Endothelial cell of umbilical vein (primary cell): Measurements from ENCODE around the gene SREBF1. TPM values are rescaled to one million over a fixed set of nuclear protein-coding genes. Genes with fewer than 3 reads are reported as not detected.

Source experiments
- BruUV-seq: library from RNA; stranded (reverse); fragments of 400-500 nt; replicated peaks from 2 replicates; lab custom pipeline; 2021; lab: Mats Ljungman, UMichigan
- CTCF ChIA-PET: fragments of 300-600, 350-600 bp; sonication (Branson Sonifier 250); formaldehyde crosslinking; loops from one replicate; lab custom pipeline; 2021; ENCODE audit warnings: antibody characterized with exemption, inconsistent platforms; lab: Charles Lee
- POLR2A ChIA-PET: fragments of 300-600, 350-600 bp; sonication (Branson Sonifier 250); formaldehyde crosslinking; loops from one replicate; lab custom pipeline; 2021; ENCODE audit warnings: antibody characterized with exemption, inconsistent platforms; lab: Charles Lee
- DNase-seq: peaks from one replicate; pipeline ENCODE4 v3.0.0-alpha.2; 2011; ENCODE audit warnings: low read depth, low spot score
- FAIRE-seq: peaks from 2 replicates; lab custom pipeline; 2011; peaks lifted over from hg19 to GRCh38; lab: Jason Lieb, UNC
- H2AFZ ChIP-seq: 2 replicates; pipeline ENCODE4 v1.6.0; 2012; ENCODE audit warnings: low read depth, low read length, control low read depth, inconsistent platforms
- H3K27ac ChIP-seq: 2 replicates; pipeline ENCODE4 v1.5.1; 2011; ENCODE audit warnings: low read depth, mild to moderate bottlenecking, control low read depth, low read length, moderate library complexity; ENCODE audit not compliant: insufficient read depth
- H3K27me3 ChIP-seq, 2 experiments: 2 replicates each; pipeline versions ENCODE4 v1.6.0 to v1.6.1; 2011; ENCODE audit warnings: low read length in 2 of 2, mixed read lengths in 1 of 2; ENCODE audit not compliant: control insufficient read depth in 2 of 2, insufficient read depth in 2 of 2
- H3K36me3 ChIP-seq, 2 experiments: 2 replicates in 1 of 2; 3 replicates in 1 of 2; pipeline ENCODE4 v1.5.1; 2011; ENCODE audit warnings: low read length in 2 of 2, mild to moderate bottlenecking in 1 of 2, moderate library complexity in 1 of 2; ENCODE audit not compliant: control insufficient read depth in 2 of 2, insufficient read depth in 2 of 2; ENCODE audit errors: extremely low read depth in 1 of 2
- H3K4me1 ChIP-seq: 3 replicates; pipeline ENCODE4 v1.5.1; 2011; ENCODE audit warnings: mild to moderate bottlenecking, low read length; ENCODE audit not compliant: control insufficient read depth, insufficient read depth; ENCODE audit errors: extremely low read depth
- H3K4me2 ChIP-seq: 2 replicates; pipeline ENCODE4 v1.6.1; 2011; ENCODE audit warnings: low read length, control low read depth, mixed read lengths; ENCODE audit not compliant: insufficient read depth
- H3K4me3 ChIP-seq, 3 experiments: fragments of 200-600 bp in 1 of 3; sonication (generic), shearing (Covaris generic) in 1 of 3; replicated peaks in 1 of 3; 2 replicates each; pipeline ENCODE4 v1.5.1; 2011 to 2016; ENCODE audit warnings: control low read depth in 3 of 3, low read length in 3 of 3, mild to moderate bottlenecking in 2 of 3, inconsistent platforms in 1 of 3, low read depth in 1 of 3, moderate library complexity in 1 of 3; ENCODE audit not compliant: insufficient read depth in 1 of 3
- H3K79me2 ChIP-seq: 2 replicates; pipeline ENCODE4 v1.6.0; 2012; ENCODE audit warnings: low read length, inconsistent platforms; ENCODE audit not compliant: control insufficient read depth, insufficient read depth
- H3K9ac ChIP-seq: replicated peaks from 2 replicates; pipeline ENCODE3; 2011; ENCODE audit warnings: low read length, control low read depth; ENCODE audit not compliant: insufficient read depth; ENCODE audit errors: extremely low read depth
- H3K9me1 ChIP-seq: replicated peaks from 3 replicates; pipeline ENCODE4 v1.6.0; 2011; ENCODE audit warnings: mild to moderate bottlenecking, low read length; ENCODE audit not compliant: control insufficient read depth, insufficient read depth; ENCODE audit errors: extremely low read depth
- H3K9me3 ChIP-seq: replicated peaks from 2 replicates; pipeline ENCODE4 v1.5.1; 2012; ENCODE audit warnings: low read length, inconsistent platforms; ENCODE audit not compliant: control insufficient read depth, insufficient read depth
- H4K20me1 ChIP-seq: replicated peaks from 2 replicates; pipeline ENCODE3; 2011; ENCODE audit warnings: mild to moderate bottlenecking, low read length; ENCODE audit not compliant: control insufficient read depth, insufficient read depth; ENCODE audit errors: extremely low read depth
- CTCF ChIP-seq, 2 donors: IDR thresholded peaks; 1 replicate in 1 of 2; 2 replicates in 1 of 2; pipeline ENCODE4 v1.5.1; 2011; ENCODE audit warnings: low read length in 2 of 2, mild to moderate bottlenecking in 2 of 2, moderate library complexity in 2 of 2, control low read depth in 1 of 2, inconsistent platforms in 1 of 2, low read depth in 1 of 2; ENCODE audit not compliant: insufficient read depth in 1 of 2; ENCODE audit errors: extremely low read depth in 1 of 2
- EZH2 ChIP-seq: IDR thresholded peaks from 2 replicates; pipeline ENCODE4 v1.6.1; 2012; ENCODE audit warnings: borderline replicate concordance, low read depth, mild to moderate bottlenecking, moderate library complexity, low read length, inconsistent platforms; ENCODE audit not compliant: severe bottlenecking
- FOS ChIP-seq: IDR thresholded peaks from 2 replicates; pipeline ENCODE4 v1.6.1; 2011; ENCODE audit warnings: mild to moderate bottlenecking, low read length, moderate library complexity, borderline replicate concordance; ENCODE audit not compliant: insufficient read depth
- GATA2 ChIP-seq: IDR thresholded peaks from 2 replicates; pipeline ENCODE4 v1.7.0; 2011; ENCODE audit warnings: low read depth, mild to moderate bottlenecking, moderate library complexity, mixed read lengths, low read length; ENCODE audit not compliant: insufficient read length, insufficient read depth
- JUN ChIP-seq: IDR thresholded peaks from 2 replicates; pipeline ENCODE4 v1.6.1; 2011; ENCODE audit warnings: borderline replicate concordance, low read depth; ENCODE audit not compliant: insufficient read length, insufficient read depth
- MAX ChIP-seq: IDR thresholded peaks from 2 replicates; pipeline ENCODE4 v1.6.1; 2011; ENCODE audit not compliant: insufficient read depth, insufficient read length
- MYC ChIP-seq: IDR thresholded peaks from one replicate; pipeline ENCODE4 v1.6.1; 2011; ENCODE audit warnings: mild to moderate bottlenecking, low read depth, low read length
- POLR2A ChIP-seq: IDR thresholded peaks from 2 replicates; pipeline ENCODE4 v1.6.1; 2012; ENCODE audit warnings: low read depth, mild to moderate bottlenecking, control low read depth, low read length
- POLR2AphosphoS5 ChIP-seq: IDR thresholded peaks from 2 replicates; pipeline ENCODE4 v1.6.1; 2012; ENCODE audit warnings: low read depth, mild to moderate bottlenecking, control low read depth, low read length, moderate library complexity; ENCODE audit not compliant: insufficient read depth
- dilution Hi-C: fragments of 300-500 bp; cut with MboI; formaldehyde crosslinking; loops from one replicate; pipeline ENCODE4 v1.15.0; 2019; ENCODE audit warnings: low sequenced_read_pairs; ENCODE audit not compliant: extremely low pct_ligation_motif_present
- intact Hi-C: fragments of 100-400 bp; cut with micrococcal nuclease; formaldehyde crosslinking; loops from one replicate; pipeline ENCODE4 v1.10.0; 2022
- polyA plus RNA-seq, 4 experiments: library from polyadenylated mRNA; depleted of rRNA in 3 of 4; stranded (reverse) in 3 of 4; unstranded in 1 of 4; fragments of >200 nt; gene quantifications; 2 replicates each; pipeline versions ENCODE4 v1.2.1 to v1.2.3, GENCODE V29; 2011 to 2012; ENCODE audit warnings: missing spikeins in 1 of 4
- total RNA-seq: library from RNA; stranded (reverse); gene quantifications from 2 replicates; pipeline ENCODE4 v1.2.3, GENCODE V29; 2021

Gene SREBF1
- total and polyA plus RNA-seq, 2 donors (not counting 3 experiments of a cell fraction or from before 2014, with no cell fraction given), result 50.4 to 109 TPM

- H3K9me3 ChIP-seq, result no peaks in the 10 kb centered on the region
- dilution Hi-C loops (no loop called here), intact Hi-C loops (no loop called here)
- POLR2A ChIA-PET, result no interaction called here
- H3K9ac ChIP-seq, result no peak overlapping the region
- CTCF ChIA-PET, result no interaction called here
- H3K79me2 ChIP-seq, result no peaks in the 10 kb centered on the region
- no peak overlapping the region for H3K4me2 ChIP-seq
- no peak overlapping the region for H3K4me3 ChIP-seq
- no peaks in the 10 kb centered on the region for H3K9me1 ChIP-seq
- peaks cover 2 to 20% of the 10 kb centered on the region in 2 experiments for H3K36me3 ChIP-seq
- FAIRE-seq (no peak), DNase-seq (no peak)
- no peak overlapping the region for H3K27ac ChIP-seq
- H4K20me1 ChIP-seq, result no peaks in the 10 kb centered on the region
- H3K4me1 ChIP-seq, result no peaks in the 10 kb centered on the region
- TF ChIP-seq JUN (no peak), CTCF (IDR thresholded peaks at IDR 0.05; ENCODE audit: extremely low read depth in 1 of 2, insufficient read depth in 1 of 2, low read depth in 1 of 2, low read length in 2 of 2) (no peak), EZH2 (no peak), FOS (no peak), MYC (no peak), GATA2 (no peak), POLR2A (no peak), POLR2AphosphoS5 (no peak), MAX (no peak)
- no peak overlapping the region for H2AFZ ChIP-seq
- BruUV-seq, result no TSS peak
- no peaks in the 10 kb centered on the region for H3K27me3 ChIP-seq
Measured at GRCh38 chr17:17804007-17804406, 32.8 kb downstream of the SREBF1 start.
